T1000 (cell line): ENCODE data around the gene SMAD7.

Experiments used
- DNase-seq: peaks from one replicate; lab custom pipeline; 2025; ENCODE audit warnings: mixed read lengths; lab: John Stamatoyannopoulos, UW

Gene SMAD7

GRCh38 chr18:48915626-48916425 is 34.9 kb downstream of the SMAD7 start:
- DNase-seq: no peak

GRCh38 chr18:48914581-48915251 is 36.0 kb downstream of the SMAD7 start:
- DNase-seq: no peak

GRCh38 chr18:48913775-48914174 is 37.0 kb downstream of the SMAD7 start:
- no peak for DNase-seq

GRCh38 chr18:48913201-48913600 is 37.6 kb downstream of the SMAD7 start:
- no peak for DNase-seq

DNA sequence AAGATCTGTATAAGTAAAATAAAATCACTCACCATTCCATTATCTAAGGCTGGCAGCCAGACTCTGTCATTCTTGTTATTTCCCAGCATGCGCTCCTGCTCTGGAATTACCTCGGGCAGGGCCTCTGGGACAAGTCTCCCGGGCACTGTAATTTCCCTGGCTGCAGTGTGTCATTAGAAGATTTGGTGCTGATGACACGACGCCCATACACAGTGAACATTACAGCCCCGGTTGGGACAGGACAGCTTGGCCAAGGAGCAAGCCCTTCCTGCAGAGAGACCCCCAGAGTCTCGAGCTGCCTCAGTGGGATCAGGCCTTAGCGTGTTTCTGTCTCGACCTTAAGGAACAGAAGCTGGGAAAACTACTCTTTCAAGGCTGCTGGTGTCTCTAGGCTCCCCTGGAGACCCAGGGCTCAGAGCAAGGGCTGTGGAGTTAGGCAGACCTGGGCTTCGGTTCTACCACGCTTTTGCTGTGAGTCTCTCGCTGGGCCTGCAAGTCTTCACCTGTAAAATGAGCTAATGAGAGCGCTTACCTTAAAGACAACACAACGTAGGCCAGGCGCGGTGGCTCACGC is 39.7 kb downstream of the SMAD7 start:
- no peak for DNase-seq

DNA sequence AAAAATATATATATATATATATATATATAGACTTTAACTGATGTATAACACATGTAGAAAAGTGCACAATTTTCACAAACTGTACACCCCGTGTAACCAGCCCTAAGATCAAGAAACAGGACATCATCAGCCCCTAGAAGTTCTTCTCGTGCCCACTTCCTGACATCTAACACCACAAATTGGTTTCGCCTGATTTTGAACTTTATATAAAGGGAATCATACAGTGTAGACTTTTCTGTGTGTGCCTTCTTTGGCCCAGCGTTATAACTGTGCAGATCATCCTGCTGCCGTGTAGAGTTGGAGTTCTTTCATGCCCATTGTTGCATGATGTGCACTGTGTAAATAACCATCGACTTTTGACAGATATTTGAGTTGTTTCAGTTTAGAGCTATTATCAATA is 41.0 kb downstream of the SMAD7 start:
- no peak for DNase-seq

DNA sequence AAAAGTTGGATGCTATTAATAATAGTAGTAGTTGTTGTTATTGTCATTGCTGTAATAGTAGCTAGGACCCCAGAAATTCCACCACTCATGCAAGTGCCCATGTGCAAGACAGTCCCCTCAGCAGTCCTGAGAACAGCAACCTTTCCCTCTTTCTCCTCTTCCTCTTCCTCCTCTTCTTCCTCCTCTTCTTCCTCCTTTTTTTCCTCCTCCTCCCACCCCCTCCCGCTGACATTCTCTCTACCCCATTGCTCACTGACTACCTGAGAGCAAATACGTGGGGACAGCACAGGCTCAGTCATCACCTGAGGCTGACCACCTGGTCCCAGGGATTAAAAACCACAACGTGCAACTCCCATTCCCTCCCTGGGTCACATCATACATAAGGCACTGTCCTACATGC is 41.8 kb downstream of the SMAD7 start:
- no peak for DNase-seq

GRCh38 chr18:48905513-48905912 is 45.3 kb downstream of the SMAD7 start:
- DNase-seq: no peak

DNA sequence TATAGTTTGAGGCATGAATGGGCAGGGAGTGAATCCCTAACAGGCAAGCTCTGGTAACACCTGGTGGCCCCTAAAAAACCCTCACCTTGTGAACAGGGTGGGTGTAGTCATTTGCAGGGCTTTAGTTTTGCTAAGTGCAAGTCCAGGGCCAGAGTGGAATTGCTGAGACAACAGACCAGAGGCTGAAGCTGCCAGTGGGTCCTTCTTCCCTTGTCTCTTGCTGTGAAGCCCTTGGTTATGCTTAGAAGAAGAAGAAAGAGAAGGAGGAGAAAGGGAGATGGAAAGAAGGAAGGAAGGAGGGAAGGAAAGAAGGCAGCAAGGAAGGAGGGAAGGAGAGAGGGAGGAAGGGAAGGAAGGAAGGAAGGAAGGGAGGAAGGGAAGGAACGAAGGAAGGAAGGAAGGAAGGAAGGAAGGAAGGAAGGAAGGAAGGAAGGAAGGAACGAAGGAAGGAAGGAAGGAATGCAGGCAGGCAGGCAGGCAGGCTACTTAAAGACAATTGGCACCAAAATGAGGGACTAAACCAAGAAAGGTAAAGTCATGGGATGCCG is 45.8 kb downstream of the SMAD7 start:
- no peak for DNase-seq

- DNase-seq: no peak
These were observed 46.7 kb downstream of the SMAD7 start for GRCh38 chr18:48904091-48904490.

- no peak for DNase-seq
These were observed 47.7 kb downstream of the SMAD7 start for GRCh38 chr18:48902856-48903601.

- DNase-seq: peak; percentile 80
These were observed 48.5 kb downstream of the SMAD7 start for GRCh38 chr18:48902023-48902855.

DNA sequence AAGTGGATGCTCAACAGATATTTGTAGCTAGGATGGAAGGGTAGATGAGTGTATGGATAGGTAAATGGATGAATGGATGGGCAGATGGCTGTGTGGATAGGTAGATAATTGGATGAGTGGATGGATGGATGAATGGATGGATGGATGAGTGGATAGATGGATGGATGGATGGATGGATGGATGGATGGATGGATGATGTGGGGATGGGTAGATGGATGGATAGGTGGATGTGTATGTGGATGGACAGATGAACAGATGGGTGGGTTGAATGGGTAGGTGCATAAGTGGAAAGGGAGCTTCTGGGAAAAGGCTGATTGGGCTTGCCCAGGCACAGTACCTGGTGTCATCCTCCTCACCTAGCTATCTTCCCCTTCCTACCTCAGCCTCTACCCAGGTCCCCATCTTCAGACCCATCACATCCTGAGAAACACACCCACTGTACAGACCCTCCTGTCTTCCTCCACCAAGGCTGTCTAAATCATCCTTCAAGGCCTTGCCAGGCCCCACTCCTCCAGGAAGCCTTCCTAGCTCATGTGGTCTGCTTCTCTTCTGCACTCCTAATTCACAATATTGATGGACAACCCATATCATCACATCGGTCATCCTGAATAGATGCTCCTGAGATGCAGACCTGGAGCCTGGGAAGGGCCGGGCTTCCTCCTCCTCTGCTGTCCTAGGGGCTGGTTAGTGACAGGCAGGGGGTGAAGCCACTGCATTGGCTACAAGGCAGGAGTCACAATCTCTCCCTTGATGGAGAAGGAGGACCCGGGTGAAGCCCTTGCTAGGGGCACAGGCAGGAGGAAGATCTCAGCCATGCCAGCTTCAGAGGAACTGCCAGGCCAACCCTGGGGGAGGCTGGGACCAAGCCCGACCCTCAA is 49.4 kb downstream of the SMAD7 start:
- DNase-seq: no peak

- no peak for DNase-seq
These were observed 50.3 kb downstream of the SMAD7 start for GRCh38 chr18:48900469-48900868.

GRCh38 chr18:48899558-48900174 is 51.1 kb downstream of the SMAD7 start:
- no peak for DNase-seq

GRCh38 chr18:48898521-48898920 is 52.2 kb downstream of the SMAD7 start:
- no peak for DNase-seq

DNA sequence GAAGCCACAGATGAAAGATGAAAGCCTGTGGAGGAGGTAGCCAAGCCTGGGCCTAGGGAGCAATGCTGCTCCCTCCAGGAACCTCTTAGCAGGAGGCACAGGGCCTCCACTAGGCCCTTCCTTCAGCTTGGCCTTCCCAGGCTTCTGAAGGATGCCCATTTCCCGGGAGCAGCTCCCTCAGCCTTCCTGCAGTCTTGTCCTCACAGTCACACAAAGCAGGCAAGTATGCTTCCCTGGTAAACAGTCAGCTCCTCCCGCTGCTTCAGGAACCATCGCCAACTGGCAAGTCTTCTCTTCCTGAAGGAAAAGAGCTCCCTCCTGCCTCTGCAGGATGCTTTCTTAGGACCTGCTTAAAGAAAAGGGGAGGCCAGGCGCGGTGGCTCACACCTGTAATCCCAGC is 53.2 kb downstream of the SMAD7 start:
- DNase-seq: no peak

GRCh38 chr18:48896875-48897511 is 53.8 kb downstream of the SMAD7 start:
- DNase-seq: no peak

DNA sequence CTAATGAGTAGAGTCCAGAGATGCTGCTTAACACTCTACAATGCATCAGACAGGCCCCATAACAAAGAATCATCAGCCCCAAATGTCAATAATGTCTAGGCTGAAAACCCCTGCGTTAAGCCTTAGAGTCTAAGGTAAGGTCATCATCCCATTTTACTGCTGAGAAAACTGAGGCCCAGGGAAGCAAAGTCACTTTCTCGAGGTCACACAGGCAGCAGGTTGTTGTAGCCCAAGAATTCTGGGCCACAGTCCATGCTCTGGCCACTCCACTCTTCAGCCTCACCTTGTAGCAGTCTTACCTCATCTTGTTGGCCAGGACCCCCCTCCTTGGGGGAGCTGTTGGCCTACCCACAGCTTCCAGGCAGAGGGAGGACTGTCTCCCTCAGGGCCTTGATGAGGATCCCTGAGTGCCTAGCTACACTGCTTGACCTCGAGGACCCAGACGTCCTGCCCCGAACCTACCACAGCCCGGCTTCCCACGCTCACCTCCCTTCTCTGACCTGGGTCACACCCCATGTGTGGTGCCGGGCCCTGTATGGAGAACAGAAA is 54.4 kb downstream of the SMAD7 start:
- no peak for DNase-seq
